Measurements from ENCODE around the gene ACACB. TPM values are rescaled to one million over a fixed set of nuclear protein-coding genes. Genes with fewer than 3 reads are reported as not detected.

ACACB gene
- total RNA-seq, 6 experiments from 2014 or later, result 107 to 237 (median 187) TPM

- no peak for DNase-seq
- intact Hi-C loops (cut with DNase I), result no loop called here
Observed at GRCh38 chr12:109246221-109246620, 129.8 kb downstream of the ACACB start.

DNA sequence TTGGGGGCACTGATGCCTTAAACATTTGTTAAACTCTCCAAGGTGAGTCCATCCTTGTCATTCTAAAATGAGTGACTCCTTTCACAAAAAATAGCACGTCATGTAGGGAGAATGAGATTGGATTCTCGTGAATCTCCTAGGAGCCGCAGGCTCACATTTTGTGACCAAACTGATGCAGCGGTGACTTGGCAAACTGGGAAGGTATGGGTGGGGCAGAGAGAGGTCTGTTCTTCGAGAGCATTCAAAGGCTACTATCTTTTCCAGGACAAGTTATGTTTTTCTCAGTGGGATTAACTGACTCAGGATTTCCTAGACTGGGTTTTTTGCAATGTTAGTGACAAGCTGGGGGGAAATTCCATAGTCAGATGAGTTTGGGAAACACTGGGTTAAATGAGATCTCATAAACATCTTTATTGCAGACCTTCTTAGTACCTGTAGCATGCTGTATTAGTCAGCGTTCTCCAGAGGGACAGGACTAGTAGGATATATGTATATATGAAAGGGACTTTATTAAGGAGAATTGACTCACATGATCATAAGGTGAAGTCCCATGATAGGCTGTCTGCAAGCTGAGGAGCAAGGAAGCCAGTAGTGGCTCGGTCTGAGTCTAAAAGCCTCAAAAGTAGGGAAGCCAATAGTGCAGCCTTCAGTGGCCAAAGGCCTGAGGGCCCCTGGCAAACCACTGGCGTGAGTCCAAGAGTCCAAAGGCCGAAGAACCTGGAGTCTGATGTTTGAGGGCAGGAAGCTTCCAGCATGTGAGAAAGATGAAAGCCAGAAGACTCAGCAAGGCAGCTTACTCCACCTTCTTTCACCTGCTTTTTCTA is 131.7 kb downstream of the ACACB start:
- Histone ChIP-seq H3K27me3 (no peaks in the 10 kb centered on the region), H3K27ac (peak overlapping the region in 2 of 3 donors; percentile 52 to 71), H3K4me3 (no peak overlapping the region), H3K36me3 (peaks cover 0 to 86% (median 34%) of the 10 kb centered on the region in 4 donors), H3K4me1 (peaks cover 0 to 23% (median 8%) of the 10 kb centered on the region in 4 donors), H3K9me3 (no peaks in the 10 kb centered on the region)
- intact Hi-C loops (cut with DNase I), result no loop called here
- TF ChIP-seq POLR2A (IDR thresholded peaks at IDR 0.05), result no peak
- no peak for TF ChIP-seq CTCF (IDR thresholded peaks at IDR 0.05)
- DNase-seq, result peak; percentile 76 to 82 (median 80)
- peak; percentile 74 to 85 (median 82) for ATAC-seq
- WGBS (ENCODE audit: insufficient coverage, low coverage, low lambda C conversion rate, missing lambda C conversion rate), result 37% methylated on average over 8 of the region's 9 CpGs

More at GRCh38 chr12:109246221-109246620, 129.8 kb downstream of the ACACB start:
- ATAC-seq, result no peak
- Histone ChIP-seq H3K27ac (no peak overlapping the region), H3K9me3 (no peaks in the 10 kb centered on the region), H3K4me3 (no peak overlapping the region), H3K4me1 (peaks cover 0 to 23% (median 8%) of the 10 kb centered on the region in 4 donors), H3K36me3 (peaks cover 0 to 86% (median 40%) of the 10 kb centered on the region in 4 donors), H3K27me3 (no peaks in the 10 kb centered on the region)
- 68% methylated on average over 14 of the region's 15 CpGs for WGBS (ENCODE audit: insufficient coverage, low coverage, low lambda C conversion rate, missing lambda C conversion rate)
- TF ChIP-seq CTCF (IDR thresholded peaks at IDR 0.05), result no peak
- TF ChIP-seq POLR2A (IDR thresholded peaks at IDR 0.05), result no peak

- DNase-seq, result no peak
- H3K36me3 ChIP-seq, result peaks cover 0 to 86% (median 38%) of the 10 kb centered on the region in 4 donors
- TF ChIP-seq POLR2A (IDR thresholded peaks at IDR 0.05) (no peak), CTCF (IDR thresholded peaks at IDR 0.05) (no peak)
- 80% methylated on average over 1 of the region's 1 CpG for WGBS (ENCODE audit: insufficient coverage, low coverage, low lambda C conversion rate, missing lambda C conversion rate)
- no peak for ATAC-seq
- H3K27ac ChIP-seq, result no peak overlapping the region
- peaks cover 0 to 23% (median 8%) of the 10 kb centered on the region in 4 donors for H3K4me1 ChIP-seq
- intact Hi-C loops (cut with DNase I), result no loop called here
- no peaks in the 10 kb centered on the region for H3K27me3 ChIP-seq
- no peak overlapping the region for H3K4me3 ChIP-seq
- no peaks in the 10 kb centered on the region for H3K9me3 ChIP-seq
Observed at GRCh38 chr12:109250523-109250922, 134.1 kb downstream of the ACACB start.

GRCh38 chr12:109252799-109253198 is 136.4 kb downstream of the ACACB start:
- Histone ChIP-seq H3K27ac (no peak overlapping the region), H3K4me3 (no peak overlapping the region), H3K27me3 (no peaks in the 10 kb centered on the region), H3K36me3 (peaks cover 0 to 86% (median 45%) of the 10 kb centered on the region in 4 donors), H3K4me1 (peaks cover 0 to 14% (median 6%) of the 10 kb centered on the region in 4 donors), H3K9me3 (no peaks in the 10 kb centered on the region)
- 100% methylated on average over 2 of the region's 4 CpGs for WGBS (ENCODE audit: insufficient coverage, low coverage, low lambda C conversion rate, missing lambda C conversion rate)
- TF ChIP-seq CTCF (IDR thresholded peaks at IDR 0.05) (no peak), POLR2A (IDR thresholded peaks at IDR 0.05) (no peak)
- ATAC-seq (no peak), DNase-seq (no peak)
- intact Hi-C loops (cut with DNase I), result no loop called here
